Cardiac septum (tissue), 1 donor: ENCODE results near the gene RAB5A. TPM values are rescaled to one million over a fixed set of nuclear protein-coding genes. Genes with fewer than 3 reads are reported as not detected.
"Not testable (repeated sequence)": the region's sequence is repeated elsewhere in the genome, so short reads cannot be mapped to it uniquely, and the experiment has no call there.

Source experiments
- DNase-seq: peaks from one replicate; pipeline ENCODE4 v3.0.0-alpha.2; 2020; ENCODE audit warnings: low spot score
- intact Hi-C: fragments of 100-400 bp; cut with DNase I; formaldehyde crosslinking; loops from one replicate; pipeline ENCODE4 v1.14.0; 2022
- long read RNA-seq: library from polyadenylated mRNA; unstranded; transcript quantifications from one replicate; pipeline ENCODE4 v2.0.0, GENCODE V29; 2021
- total RNA-seq: library from RNA; stranded (reverse); fragmentation: NEBNext Ultra II Directional; extraction: Animal tissue kit (Norgen Biotek cat#: 25700); gene quantifications from one replicate; pipeline ENCODE4 v1.2.1, GENCODE V29; 2021
- donor health status: DM: no; HTN: no; CAD: no.

The RAB5A gene, protein sequence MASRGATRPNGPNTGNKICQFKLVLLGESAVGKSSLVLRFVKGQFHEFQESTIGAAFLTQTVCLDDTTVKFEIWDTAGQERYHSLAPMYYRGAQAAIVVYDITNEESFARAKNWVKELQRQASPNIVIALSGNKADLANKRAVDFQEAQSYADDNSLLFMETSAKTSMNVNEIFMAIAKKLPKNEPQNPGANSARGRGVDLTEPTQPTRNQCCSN
- total RNA-seq, result 66.0 TPM
- long read RNA-seq, transcript RAB5A-201 (6 exons, 2,536 nt), result major isoform, 96 of 110 reads
- long read RNA-seq, partial matches to known transcripts, result 5 of 110 reads
- long read RNA-seq, other reads (novel, unspliced or antisense), result 8 of 110 reads

DNA sequence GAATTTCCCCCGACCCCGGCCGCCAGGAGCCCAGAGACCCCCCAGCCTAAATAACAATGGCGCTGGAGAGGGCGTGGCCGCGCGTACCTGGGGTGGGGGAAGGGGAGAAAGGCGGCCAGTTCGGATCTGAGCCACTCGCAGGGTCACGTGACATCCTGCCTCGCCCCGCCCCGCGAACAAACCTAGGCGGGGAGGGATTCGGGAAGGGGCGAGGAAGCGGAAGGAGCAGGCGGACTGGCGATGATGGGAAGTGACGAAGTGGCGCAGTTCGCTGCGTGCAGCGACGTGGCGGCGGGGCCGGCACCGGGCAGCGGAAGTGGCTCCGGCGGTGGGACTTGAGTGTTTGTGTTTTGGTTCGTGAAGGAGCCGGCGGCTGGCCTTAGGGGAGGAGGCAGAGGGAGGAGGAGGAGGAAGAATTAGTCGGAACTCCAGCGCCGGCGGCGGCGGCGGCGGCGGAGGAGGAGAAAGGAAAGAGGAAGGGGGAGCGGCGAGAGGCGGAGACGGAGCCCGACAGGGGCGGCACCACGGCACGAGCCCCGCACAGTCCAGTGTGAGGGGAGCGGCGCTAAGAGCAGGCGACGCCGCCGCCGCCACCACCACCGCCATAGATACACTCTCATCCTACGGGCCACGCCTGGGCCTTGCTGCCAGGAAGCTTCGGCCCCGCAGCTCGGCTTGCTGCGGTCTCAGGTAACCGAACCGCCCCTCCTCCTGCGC, at the start of gene RAB5A:
TSS of gene RAB5A (plus strand) at position 266 of the 717 bp plus-strand sequence. CDS start 3,802 bp downstream, outside the sequence.
- peak; percentile 99 for DNase-seq
- intact Hi-C loops, result loop anchor here (1.0 to 5.0 kb wide), 3 partner anchors 60 to 239 kb away; partner anchors contain the start of genes KAT2B and SGO1

DNA sequence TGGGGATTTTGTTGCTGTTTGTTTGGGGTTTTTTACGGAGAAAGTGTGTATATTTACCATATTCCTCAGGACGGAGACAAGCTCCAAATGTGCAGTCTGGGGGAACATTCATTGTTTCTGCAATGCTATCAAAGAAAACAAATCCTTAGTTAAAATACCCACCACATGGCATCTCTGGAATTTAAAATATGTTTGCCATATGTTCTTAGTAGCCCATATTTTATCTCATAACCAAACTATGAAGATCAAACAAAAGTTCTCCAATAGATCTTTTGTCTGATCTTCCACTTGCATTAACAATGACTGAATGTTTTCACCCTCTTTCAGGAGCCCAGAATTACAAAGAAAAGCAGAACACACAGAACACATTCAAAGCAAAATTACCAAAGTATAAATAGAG, 48.2 kb upstream of the RAB5A start:
- intact Hi-C loops, result no loop called here
- no peak for DNase-seq

- intact Hi-C loops, result no loop called here
- DNase-seq, result no peak
These were observed 47.6 kb upstream of the RAB5A start for GRCh38 chr3:19899264-19899663.

DNA sequence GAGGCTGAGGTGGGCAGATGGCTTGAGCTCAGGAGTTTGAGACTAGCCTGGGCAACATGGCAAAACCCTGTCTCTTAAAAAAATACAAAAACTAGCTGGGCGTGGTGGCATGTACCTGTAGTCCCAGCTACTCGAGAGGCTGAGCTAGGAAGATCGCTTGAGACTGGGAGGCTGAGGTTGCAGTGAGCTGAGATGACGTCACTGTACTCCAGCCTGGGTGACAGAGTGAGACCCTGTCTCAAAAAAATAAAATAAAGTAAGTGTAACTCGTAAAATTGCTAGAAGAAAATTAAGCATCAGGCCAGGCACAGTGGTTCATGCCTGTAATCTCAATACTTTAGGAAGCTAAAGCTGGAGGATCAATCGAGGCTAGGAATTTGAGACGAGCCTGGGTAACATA, 47.1 kb upstream of the RAB5A start:
- intact Hi-C loops, DNase-seq: not testable (repeated sequence)

DNA sequence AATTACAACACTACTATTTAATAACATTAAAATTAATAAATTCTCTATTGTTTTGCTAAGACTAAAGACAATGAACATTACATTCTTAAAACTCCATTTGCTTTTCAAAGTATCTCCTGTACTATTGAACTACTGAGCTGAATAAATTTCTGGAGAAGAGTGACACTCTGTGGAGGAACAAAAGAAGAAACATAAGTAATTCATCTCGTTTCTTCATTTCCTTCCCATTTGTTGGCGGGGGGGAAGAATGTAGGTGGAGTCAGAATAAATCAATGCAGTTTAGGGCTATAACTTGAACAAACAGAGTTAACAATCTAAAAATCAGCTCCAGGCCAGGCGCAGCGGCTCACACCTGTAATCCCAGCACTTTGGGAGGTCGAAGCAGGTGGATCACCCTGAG, 45.6 kb upstream of the RAB5A start:
- DNase-seq, result no peak
- intact Hi-C loops, result no loop called here

GRCh38 chr3:19901918-19902317, 45.0 kb upstream of the RAB5A start:
- intact Hi-C loops, result no loop called here
- DNase-seq, result no peak

- intact Hi-C loops, result no loop called here
These were observed 43.2 kb upstream of the RAB5A start for GRCh38 chr3:19903649-19904048.

GRCh38 chr3:19907523-19907922, 39.4 kb upstream of the RAB5A start:
- DNase-seq, result no peak
- intact Hi-C loops, result no loop called here

More at GRCh38 chr3:19903649-19904048, 43.2 kb upstream of the RAB5A start:
- no peak for DNase-seq

GRCh38 chr3:19911452-19911851, 35.4 kb upstream of the RAB5A start:
- DNase-seq, result no peak
- intact Hi-C loops, result no loop called here

DNA sequence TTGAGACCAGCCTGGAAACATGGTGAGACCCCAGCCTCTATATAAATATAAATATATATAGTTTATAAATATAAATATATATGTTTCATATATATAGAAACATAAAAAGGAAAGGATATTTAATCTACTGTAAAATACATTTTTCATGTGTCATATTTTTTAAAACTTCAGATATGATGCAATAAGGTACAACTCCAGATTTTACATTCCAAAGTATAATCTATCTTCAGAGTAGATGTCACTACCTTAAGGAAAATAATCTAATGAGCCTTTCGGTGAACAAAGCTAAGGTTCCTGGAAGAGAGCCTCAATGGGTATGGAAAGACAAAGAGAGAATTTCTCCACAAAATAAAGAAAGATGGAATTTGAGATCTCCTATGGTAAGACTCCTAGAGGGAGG, 29.7 kb upstream of the RAB5A start:
- intact Hi-C loops, result no loop called here

GRCh38 chr3:19920401-19921080, 26.4 kb upstream of the RAB5A start:
- no peak for DNase-seq
- intact Hi-C loops, result no loop called here

More for the DNA sequence above, 29.7 kb upstream of the RAB5A start:
- no peak for DNase-seq

- intact Hi-C loops, result no loop called here
- DNase-seq, result no peak
These were observed 15.7 kb upstream of the RAB5A start for GRCh38 chr3:19931180-19931692.

GRCh38 chr3:19931767-19932188, 15.1 kb upstream of the RAB5A start:
- intact Hi-C loops, result no loop called here
- DNase-seq, result no peak

DNA sequence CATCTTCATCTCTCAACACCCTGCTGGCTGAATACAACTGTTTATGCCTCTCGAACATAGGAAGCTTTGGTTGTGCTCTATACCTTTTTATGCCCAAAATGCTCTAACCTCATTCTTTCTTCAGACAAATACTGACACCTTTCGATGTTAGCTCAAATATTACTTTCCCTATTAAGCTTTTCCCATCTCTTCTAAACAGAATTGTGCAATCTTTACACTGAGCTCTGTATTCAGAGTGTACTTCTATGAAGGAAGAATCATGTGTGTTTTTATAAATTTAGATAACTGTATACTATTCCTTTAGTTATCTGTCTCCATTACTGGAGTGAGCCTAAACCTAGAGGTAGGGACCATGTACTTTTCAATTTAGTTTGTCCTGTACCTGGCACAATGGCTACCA, 14.5 kb upstream of the RAB5A start:
- intact Hi-C loops, result no loop called here
- DNase-seq, result no peak

DNA sequence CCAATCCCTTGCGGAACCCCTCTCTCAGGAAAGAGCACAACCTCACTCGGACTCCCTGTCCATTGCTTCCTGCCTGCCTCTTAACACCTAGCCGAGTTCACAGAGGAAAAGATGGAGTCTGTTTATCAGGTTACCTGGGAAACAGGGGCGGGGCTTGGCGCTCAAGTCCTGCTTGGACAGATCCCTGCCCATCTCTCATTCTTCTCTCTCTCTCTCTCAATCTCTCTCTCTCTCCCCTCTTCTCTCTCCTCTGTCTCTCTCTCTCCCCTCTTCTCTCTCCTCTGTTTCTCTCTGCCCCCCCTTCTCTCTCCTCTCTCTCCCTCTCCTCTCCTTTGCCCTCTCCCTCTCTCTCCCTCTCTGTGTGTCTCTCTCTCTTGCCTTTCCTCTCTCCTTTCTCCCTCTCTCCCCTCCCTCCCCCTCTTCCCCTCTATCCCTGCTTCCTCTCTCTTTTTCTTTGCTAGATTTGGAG, 12.8 kb upstream of the RAB5A start, which contains the start of gene EFHB:
TSS of gene EFHB (minus strand) at position 120 of the 469 bp plus-strand sequence. CDS start 199 bp downstream, outside the sequence.
- DNase-seq, result no peak
- intact Hi-C loops, result no loop called here

- intact Hi-C loops, result no loop called here
- DNase-seq, result no peak
These were observed 9.2 kb upstream of the RAB5A start for GRCh38 chr3:19937459-19938294.

DNA sequence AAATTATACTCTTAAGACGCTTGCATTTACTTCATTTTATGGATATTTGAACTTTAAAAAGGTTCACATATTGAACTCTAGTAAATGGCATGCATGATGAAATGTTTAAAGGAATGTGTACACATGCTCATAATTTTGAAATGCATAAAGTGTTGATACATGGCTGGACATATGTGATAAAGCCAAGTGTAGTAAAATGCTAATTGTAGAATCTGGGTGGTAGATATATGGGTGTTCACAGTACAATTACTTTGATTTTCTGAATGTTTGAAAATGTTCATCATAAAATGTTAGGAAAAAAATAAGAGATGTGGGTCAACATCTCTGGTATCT, 8.6 kb upstream of the RAB5A start:
- no peak for DNase-seq
- intact Hi-C loops, result no loop called here

GRCh38 chr3:19940643-19941042, 6.3 kb upstream of the RAB5A start:
- no peak for DNase-seq
- intact Hi-C loops, result no loop called here

GRCh38 chr3:19945534-19945933, 1.4 kb upstream of the RAB5A start:
- DNase-seq, result no peak
- intact Hi-C loops, result loop anchor here (5.0 kb wide), 1 partner anchor 58 kb away; no protein-coding TSS in a partner anchor
